H54 (cell line): ENCODE results near the gene FREY1.
A peak's percentile ranks its signal among the peaks of the same experiment; 100 is the strongest.

ENCODE experiments used
- DNase-seq: peaks from one replicate; pipeline ENCODE4 v3.0.0; 2011; ENCODE audit warnings: low spot score, mixed read lengths; ENCODE audit not compliant: insufficient read length
- FAIRE-seq: peaks from 3 replicates; lab custom pipeline; 2011; peaks lifted over from hg19 to GRCh38; lab: Jason Lieb, UNC
- POLR2A ChIP-seq: IDR thresholded peaks from 2 replicates; pipeline ENCODE4 v1.6.1; 2011; ENCODE audit warnings: low read depth, mild to moderate bottlenecking, low read length

The FREY1 gene

GRCh38 chr11:45869551-45869950 lies 37.5 kb downstream of the FREY1 start:
- DNase-seq, result no peak
- no peak for TF ChIP-seq POLR2A
- no peak for FAIRE-seq

GRCh38 chr11:45864041-45864440 lies 43.0 kb downstream of the FREY1 start:
- DNase-seq, result no peak
- no peak for FAIRE-seq
- no peak for TF ChIP-seq POLR2A

- DNase-seq (no peak), FAIRE-seq (no peak)
- TF ChIP-seq POLR2A, result no peak
These were observed 46.1 kb downstream of the FREY1 start for GRCh38 chr11:45860764-45861510.

GRCh38 chr11:45860348-45860747 lies 46.7 kb downstream of the FREY1 start:
- TF ChIP-seq POLR2A, result no peak
- DNase-seq, result no peak
- FAIRE-seq, result no peak

GRCh38 chr11:45859661-45860140 lies 47.4 kb downstream of the FREY1 start:
- peak; percentile 88 for DNase-seq
- TF ChIP-seq POLR2A, result no peak
- FAIRE-seq, result peak; percentile 67

- TF ChIP-seq POLR2A, result no peak
- DNase-seq, result no peak
- no peak for FAIRE-seq
These were observed 48.2 kb downstream of the FREY1 start for GRCh38 chr11:45858751-45859398.

- FAIRE-seq (no peak), DNase-seq (no peak)
- TF ChIP-seq POLR2A, result no peak
These were observed 49.1 kb downstream of the FREY1 start for GRCh38 chr11:45857961-45858474.
